ENCODE data around the gene PITRM1.
"Not testable (repeated sequence)": the region's sequence is repeated elsewhere in the genome, so short reads cannot be mapped to it uniquely, and the experiment has no call there.

Gene PITRM1, protein sequence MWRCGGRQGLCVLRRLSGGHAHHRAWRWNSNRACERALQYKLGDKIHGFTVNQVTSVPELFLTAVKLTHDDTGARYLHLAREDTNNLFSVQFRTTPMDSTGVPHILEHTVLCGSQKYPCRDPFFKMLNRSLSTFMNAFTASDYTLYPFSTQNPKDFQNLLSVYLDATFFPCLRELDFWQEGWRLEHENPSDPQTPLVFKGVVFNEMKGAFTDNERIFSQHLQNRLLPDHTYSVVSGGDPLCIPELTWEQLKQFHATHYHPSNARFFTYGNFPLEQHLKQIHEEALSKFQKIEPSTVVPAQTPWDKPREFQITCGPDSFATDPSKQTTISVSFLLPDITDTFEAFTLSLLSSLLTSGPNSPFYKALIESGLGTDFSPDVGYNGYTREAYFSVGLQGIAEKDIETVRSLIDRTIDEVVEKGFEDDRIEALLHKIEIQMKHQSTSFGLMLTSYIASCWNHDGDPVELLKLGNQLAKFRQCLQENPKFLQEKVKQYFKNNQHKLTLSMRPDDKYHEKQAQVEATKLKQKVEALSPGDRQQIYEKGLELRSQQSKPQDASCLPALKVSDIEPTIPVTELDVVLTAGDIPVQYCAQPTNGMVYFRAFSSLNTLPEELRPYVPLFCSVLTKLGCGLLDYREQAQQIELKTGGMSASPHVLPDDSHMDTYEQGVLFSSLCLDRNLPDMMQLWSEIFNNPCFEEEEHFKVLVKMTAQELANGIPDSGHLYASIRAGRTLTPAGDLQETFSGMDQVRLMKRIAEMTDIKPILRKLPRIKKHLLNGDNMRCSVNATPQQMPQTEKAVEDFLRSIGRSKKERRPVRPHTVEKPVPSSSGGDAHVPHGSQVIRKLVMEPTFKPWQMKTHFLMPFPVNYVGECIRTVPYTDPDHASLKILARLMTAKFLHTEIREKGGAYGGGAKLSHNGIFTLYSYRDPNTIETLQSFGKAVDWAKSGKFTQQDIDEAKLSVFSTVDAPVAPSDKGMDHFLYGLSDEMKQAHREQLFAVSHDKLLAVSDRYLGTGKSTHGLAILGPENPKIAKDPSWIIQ

DNA sequence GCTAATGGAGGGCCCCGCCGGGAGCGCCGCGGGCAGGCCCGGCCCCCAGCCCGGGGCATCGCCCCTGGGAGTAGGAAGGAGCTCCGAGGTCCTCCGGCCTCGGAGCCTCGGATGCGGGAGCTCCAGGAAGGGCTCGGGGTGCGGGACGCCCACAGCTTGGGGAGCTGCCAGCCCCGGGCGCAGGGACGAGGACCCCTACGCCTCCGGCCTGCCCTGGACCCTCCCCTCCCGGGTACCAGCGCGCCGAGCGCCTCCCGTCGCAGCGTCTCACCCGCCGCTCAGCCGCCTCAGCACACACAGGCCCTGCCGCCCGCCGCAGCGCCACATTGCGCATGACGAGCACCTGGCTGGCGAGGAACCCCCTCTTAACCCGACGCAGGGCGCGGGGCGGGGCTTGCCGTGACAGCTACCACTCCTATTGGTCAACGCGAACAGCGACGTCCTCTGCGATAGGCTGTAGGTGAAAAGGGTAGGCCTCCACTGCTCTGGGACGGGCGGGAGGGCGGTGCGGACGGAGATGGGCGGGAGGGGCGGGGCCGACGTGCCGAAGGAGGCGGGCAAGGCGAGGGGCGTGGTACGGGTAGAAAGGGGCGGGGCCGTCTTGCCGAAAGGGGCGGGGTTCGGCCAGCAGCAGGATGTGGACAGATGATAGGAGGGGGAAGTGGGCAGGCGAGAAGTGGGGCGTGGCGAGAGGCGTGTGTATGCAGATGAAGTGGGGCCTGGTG, at the start of gene PITRM1:
Gene PITRM1, minus strand, starts transcription at position 337 of the 725 bp plus-strand sequence. Its CDS starts 10 bp downstream, at position 327.
- DNase-seq = peak; percentile 99

DNA sequence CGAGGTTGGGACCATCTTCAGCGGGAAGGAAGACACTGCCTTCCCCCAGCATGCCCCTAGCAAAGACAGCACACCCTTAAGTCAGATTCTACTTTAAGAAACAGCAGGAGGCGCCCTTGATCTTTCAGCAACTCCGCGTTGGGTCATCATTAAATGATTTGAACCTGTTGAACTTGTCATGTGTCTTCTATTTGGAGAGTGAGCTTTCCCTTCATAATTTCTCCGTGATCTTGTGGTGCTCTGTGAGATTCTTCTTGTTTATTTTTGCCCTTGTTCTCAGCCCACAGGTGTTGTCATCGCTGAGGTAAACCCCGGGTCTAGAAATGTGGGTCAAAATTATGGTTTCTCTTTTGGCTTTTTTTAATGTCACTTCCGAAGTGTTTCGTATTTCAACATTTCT, 49.5 kb upstream of the PITRM1 start:
- no peak for DNase-seq

DNA sequence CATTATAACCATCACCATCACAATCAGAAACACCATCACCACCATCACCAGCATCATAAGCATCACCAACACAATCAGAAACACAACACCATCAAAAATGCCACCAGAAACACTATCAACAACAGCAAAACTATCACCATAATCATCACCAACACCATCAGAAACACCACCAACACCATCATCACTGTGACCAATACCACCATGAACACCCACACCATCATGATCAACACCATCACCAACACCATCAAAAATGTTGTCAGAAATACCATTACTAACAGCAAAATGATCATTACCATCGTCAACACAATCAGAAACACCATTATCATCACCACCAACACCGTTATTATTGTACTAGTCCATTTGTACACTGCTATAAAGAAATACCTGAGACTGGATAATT, 49.0 kb upstream of the PITRM1 start:
- DNase-seq = not testable (repeated sequence)

DNA sequence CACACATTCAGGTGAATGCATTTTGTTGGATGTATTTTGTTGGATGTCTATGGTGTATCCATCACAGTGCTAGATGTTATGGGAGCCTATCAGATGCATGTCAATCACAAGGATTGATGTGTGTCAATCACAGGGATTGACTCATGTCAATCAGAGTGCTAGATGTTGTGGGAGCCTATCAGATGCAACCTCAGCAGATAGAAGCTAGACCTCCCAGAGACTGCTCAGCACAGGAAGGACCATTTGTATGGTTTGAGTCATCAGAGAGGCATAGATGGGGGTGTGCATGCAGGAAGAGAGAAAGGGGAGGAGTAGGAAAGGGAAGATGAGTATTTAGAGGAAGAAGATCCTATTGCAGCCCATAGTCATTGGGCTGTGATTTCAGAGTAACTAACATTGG, 48.3 kb upstream of the PITRM1 start:
- no peak for DNase-seq

DNA sequence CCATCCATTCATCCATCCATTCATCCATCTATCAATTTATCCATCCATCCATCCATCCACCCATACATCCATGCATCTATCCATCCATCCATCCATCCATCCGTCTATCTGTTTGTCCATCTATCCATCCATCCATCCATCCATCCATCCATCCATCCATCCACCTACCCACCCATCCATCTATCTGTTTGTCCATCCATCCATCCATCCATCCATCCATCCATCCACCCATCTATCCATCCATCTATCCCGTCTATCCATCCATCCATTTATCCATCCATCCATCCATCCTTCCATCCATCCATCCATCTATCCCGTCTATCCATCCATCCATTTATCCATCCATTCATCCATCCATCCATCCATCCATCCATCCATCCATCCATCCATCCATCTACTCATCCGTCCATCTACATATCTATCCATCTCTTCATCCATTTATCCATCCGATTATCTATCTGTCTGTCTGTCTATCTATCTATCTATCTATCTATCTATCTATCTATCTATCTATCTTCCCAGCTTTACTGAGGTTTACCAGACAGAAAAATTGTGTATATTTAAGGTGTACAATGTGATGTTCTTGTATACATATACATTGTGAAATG, 46.5 kb upstream of the PITRM1 start:
- not testable (repeated sequence) for DNase-seq

DNA sequence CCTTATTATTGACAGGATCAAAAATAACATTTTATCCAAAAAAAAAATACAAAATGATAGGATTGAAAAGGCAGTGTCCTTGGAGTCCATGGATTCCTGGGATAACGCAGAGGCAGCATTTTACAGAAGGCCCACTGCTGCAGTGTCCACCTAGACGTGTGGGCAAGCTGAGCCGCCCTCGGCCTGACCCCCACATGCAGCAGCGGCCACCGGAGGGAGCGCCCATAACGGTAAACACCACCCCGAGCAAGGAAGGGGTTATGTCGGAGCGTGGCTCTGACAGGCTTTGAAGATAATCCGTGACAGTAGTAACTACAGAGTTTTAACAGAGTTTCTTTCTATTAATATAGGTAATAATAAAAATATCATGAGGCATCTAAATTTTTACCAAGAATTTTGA, 45.3 kb upstream of the PITRM1 start:
- no peak for DNase-seq

DNA sequence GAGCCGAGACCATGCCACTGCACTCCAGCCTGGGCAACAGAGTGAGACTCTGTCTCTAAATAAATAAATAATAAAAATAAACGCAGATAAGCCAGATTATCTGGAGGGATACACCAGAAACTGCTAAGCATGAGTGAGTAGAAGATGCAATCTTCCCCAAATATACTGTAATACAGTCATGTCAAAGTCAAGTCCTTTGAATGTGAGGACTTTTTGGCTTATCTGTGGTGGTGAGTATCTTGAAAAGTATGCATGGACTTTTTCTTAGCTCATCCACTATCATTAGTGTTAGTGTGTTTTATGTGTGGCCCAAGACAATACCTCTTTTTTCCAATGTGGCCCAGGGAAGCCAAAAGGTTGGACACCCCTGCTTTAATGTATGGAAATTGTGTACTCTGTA, 44.7 kb upstream of the PITRM1 start:
- DNase-seq = no peak

DNA sequence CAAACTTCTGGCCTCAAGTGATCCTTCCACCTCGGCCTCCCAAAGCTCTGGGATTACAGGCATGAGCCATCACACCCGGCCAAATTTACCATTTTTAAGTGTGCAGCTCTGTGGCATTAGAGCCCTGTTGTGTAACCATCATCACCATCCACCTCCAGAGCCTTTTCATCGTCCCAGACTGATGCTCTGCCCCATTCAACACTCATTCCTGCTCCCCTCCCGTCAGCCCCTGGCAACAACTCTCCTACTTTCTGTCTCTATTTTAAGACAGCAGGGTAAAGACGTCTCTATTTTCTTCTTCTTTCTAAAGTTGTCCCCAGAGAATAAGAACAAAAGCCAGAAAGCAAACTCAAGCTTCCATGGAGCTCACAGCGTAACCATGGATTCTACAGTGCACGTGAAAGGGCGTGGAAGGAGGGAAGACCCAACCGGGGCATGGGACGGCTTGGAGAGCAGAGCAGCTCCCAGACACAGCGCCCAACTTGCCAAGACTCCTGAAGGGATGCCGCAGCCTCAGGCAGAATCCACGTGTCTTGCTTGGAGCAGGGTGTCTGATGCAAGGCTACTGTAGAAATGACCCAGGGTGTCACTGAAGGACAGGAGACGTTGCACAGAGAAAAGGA, 42.7 kb upstream of the PITRM1 start:
- DNase-seq = no peak

DNA sequence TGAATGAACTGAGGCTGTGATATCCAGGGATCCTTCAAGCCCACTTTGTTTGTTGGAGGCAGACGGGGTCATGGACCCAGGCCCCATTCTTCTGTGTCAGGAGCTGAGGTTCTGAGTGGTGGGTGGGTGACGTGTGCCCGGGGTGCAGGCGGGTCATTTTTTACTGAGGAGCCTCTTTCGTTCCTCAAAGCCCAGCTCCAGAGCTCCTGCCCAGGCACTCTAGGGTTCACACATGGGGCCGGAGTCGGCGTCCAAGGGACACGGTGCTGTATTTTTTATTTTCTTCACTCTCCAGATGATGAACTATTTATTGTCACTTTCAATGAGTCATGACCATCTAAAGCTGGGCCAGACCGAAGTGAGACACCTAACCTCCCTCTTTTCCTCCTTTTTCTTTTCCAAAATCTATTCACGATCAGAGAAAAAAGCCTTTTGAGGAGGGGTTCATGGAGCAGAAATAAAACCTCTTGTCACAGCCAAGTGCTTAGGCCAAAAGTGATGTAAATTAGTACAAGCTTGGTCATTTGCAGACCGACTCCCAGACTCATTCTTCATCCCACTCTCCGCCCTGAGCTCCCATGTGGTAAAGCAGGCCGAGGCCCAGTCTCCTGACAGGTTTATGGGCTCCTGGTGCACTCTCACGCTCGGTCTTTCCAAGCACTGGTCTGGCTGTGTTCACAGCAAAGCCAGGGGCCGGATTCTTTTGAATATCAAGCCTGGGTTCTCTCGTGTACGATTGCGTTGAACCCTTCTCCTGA, 41.4 kb upstream of the PITRM1 start:
- no peak for DNase-seq

DNA sequence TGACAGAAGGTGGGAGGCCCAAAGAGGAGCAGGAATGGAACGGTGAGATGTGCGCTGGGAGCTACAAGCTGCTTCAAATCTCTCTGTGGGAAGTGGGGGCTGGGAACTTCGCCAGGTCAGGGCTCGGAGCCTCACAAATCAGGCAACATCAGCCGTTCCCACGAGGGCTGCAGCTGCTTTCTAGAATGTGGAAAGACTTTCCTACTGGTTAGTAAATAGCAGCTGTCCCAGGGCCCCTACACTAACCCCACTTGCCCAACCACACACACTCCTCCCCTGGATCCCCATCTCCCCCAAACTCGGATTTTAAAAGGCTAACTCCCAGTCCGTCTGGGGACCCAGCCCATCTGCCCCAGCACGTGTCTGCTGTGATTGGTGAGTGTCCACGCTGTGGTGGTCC, 40.6 kb upstream of the PITRM1 start:
- DNase-seq = no peak

DNA sequence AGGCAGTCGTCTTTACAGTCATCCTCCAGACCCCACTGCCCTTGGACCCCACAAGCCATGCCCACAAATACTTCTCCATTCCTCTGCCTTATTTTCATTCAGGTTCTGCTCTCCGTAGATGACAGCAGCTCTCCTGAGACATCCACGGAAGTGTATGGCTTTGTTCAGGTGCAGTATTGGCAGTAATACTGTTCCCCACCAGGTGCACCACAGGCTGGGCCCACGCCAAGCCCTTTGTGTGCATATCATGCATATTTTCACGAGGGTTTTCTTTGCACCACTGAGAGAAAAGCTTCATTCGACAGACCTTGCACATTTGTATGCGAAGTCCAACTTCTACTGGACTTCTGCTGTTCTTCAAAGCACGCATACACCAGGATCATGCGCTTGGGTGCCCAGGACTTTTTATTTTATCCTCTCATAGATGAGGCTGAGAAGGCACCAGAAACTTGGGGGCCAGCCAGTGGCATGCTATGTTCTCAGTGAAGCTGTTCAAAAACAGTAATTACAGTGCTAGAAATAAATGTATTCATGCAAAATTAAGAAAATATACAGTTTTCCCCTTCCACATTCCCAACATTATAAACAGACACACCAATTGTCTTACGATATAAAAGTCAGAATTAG, 37.8 kb upstream of the PITRM1 start:
- peak; percentile 15 for DNase-seq

DNA sequence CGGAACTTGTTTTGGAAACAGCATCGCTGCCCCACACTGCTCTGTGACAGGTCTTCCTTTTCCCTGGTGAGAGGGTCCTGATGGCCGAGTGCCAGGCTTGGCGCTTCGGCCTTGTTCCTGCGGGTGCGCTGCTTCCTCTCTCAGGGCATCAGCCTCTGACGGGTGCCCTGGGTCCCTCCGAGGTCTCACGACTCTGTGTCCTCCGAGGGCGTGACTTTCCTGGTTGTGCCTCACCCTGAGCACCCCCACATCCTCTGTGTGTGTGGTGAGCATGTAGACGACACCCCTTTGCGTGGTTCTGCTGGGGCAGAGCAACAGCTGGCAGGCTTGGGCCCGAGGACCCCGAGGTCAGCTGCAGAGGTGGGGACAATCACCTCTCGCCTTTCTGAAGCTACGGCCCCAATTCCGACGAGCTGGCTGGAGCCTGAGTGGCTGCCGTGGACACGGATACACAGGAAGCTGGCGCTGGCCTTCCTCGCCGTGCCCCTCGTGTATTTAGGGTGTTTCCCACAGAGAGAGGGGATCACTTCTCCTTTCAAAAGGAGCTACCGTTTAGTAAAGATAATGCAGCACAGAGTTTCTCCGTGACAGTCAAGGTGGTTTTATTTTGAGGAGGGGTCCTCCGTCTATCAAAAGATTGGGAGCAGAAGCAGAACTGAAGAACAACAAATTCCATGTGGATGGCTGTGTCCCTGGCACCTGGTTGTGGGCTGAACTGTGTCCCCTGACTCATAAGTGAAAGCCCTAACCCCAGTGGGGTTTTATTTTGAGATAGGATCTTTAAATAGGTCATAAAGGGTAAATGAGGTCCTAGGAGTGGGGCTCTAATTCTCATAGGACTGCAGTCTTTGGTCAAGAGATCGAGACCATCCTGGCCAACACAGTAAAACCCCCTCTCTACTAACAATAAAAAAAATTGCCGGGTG, 36.2 kb upstream of the PITRM1 start:
- no peak for DNase-seq

DNA sequence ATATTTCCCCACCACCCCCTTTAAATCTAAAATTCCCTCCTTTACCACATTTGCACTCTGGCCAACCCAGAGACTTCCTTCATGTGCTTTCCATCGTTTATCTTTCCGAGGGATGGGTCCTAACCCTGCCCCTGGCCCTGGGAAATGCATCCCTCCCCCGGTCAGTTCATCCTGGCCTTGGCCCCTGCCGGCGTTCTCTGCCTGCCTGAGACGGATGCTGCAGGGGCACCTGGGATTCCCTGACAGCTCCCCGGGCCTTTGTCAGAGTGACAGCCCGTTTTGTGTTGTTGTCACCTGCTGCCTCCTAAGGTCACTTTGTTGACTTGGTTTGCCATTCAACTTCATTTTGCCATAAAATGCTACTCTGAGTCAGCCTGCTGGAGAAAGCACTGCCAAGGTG, 34.8 kb upstream of the PITRM1 start:
- DNase-seq = no peak

DNA sequence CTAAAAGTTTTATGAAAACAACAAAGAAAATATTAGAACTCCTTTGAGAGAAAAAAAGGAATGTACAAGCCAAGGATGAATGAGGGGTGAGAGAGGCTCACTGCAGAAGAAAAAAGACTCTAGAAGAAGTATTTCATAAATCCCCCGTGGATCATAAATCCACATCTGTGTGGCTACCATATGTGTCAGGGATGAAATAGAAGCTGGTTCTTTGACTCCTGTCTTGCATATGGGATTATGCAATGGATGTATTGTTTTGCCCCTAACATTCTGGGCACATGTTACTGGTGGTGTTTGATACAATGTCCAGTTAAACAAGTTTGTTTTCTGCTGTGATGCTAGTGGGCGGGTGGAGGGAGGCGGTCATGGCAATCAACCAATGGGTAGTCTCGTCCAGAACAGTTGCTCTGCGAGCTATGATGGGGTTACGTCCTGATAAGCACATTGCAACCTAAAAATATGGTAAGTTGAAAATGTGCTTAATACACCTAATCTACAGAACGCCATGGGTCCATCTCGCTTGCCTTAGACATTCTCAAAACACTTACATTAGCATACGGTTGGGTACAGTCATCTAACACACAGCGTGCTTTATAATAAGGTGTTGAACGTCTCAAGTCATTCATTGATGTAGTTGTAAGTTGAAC, 34.1 kb upstream of the PITRM1 start:
- DNase-seq = no peak

DNA sequence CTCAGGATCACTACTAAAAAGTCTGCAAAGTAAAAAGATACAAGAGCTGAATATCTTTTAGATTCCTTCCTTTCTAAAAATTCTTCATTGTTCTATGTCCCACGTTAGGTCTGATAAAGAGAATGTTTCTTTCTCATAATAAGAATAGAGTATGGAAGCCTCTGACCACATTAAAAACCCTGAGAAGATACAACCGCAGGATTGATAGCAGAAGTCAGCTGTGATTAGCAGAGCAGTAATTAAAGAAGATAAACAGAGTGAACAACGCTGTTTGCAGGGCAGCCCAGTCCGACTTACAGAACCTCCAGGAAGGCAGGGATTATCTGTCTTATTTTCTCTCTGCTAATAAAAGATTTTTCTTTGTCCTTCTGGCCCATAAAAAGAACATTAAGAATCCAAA, 31.4 kb upstream of the PITRM1 start:
- DNase-seq = no peak

DNA sequence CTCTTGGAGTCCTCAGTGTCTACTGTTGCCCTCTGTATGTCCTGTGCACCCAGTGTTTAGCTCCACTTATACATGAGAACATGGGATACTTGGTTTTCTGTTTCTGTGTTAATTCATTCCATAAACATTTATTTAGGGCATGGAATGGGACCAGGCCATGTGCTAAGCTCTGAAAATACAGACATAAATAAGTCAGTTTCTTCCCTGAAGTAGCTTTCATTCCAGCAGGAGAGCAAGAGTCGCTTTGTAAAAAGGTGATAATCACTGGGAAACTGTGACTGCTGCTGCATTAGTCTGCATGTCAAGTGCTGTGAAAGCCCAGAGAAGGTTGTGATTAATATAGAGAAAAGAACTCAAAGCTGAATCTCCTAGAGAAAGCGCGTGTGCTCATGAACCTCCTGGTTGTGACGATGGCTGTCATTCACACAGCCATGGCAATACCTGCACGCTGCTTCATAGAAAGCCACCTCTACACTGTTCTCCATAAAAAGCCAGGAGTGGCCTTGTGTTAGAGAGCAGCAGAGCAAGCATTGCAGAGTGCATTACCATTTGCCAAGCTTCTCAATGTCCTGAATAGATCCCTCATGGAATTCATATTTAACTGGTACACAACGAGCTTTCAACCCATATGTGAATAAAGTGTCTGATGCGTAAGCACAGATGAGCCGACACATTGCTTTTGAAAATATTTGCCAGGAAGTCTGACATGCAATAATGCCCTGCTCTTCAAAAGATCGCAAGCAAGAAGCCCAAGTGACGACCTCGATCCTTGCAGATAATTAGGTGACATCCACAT, 30.6 kb upstream of the PITRM1 start:
- DNase-seq = no peak

DNA sequence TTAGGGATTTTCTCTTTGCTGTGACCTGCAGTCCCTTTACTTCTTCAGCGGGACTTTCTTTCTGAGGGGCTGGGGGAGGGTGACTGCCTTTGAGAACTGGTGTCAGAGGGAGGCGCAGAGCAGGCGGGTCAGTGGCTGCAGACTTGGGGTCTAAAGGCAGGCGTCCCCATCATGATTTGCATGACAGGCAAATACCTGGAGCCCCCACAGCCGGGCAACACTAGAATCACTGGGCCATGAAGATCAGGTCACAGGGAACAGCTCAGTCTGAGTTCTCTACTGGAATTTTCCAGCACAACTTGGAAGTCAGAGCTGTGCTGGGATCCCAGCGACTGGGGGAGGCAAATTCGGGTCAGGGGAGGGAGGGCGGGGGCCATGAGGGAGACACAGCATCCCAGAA, 29.2 kb upstream of the PITRM1 start:
- DNase-seq = no peak

DNA sequence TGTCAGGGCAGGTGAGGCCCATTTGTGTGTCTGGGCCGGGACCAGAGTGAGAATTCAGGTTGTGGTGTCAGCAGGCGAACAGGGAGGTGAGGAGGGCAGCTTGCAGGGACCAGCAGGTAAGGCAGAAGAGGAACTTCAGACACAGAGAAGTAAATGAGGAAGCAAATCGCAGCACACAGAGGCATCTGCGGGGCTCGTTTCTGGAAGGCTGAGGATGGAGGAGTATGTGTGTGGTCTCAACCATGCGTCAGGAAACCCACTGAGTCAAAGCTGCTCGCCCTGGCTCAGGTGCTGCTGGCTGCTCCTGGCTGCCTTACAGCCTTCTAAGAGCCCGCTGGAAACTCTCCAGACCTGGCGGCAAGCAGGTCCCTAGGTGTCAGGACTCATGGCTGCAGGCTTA, 26.9 kb upstream of the PITRM1 start:
- DNase-seq = peak; percentile 34

Data from RPMI8226 (cell line).